ENCODE measurements around the gene TFF2. TPM values are rescaled to one million over a fixed set of nuclear protein-coding genes. Genes with fewer than 3 reads are reported as not detected.

The TFF2 gene
- total RNA-seq, 1 donor from 2014 or later: not detected

- DNase-seq (ENCODE audit: extremely low spot score in 2 of 2): peak in 1 of 2 donors; percentile 79
These were observed 1.1 kb downstream of the TFF2 start for GRCh38 chr21:42349420-42350317.

GRCh38 chr21:42348762-42349161, 2.0 kb downstream of the TFF2 start:
- TF ChIP-seq CTCF (IDR thresholded peaks at IDR 0.05): no peak
- no peak for TF ChIP-seq POLR2AphosphoS5 (IDR thresholded peaks at IDR 0.05; ENCODE audit: insufficient read depth in 1 of 2, low read depth in 1 of 2)
- TF ChIP-seq POLR2A (IDR thresholded peaks at IDR 0.05): no peak
- no peaks in the 10 kb centered on the region for H3K9me3 ChIP-seq
- no peaks in the 10 kb centered on the region for H3K4me1 ChIP-seq
- DNase-seq (ENCODE audit: extremely low spot score in 2 of 2): no peak
- H3K36me3 ChIP-seq: no peaks in the 10 kb centered on the region
- H3K27ac ChIP-seq: no peak overlapping the region
- no peaks in the 10 kb centered on the region for H3K27me3 ChIP-seq
- intact Hi-C loops (cut with DNase I): no loop called here
- no peak overlapping the region for H3K4me3 ChIP-seq

More at GRCh38 chr21:42349420-42350317, 1.1 kb downstream of the TFF2 start:
- H3K27me3 ChIP-seq: no peaks in the 10 kb centered on the region
- no peak for TF ChIP-seq POLR2A (IDR thresholded peaks at IDR 0.05)
- no peak for TF ChIP-seq CTCF (IDR thresholded peaks at IDR 0.05)
- no peak for TF ChIP-seq POLR2AphosphoS5 (IDR thresholded peaks at IDR 0.05; ENCODE audit: insufficient read depth in 1 of 2, low read depth in 1 of 2)
- no peak overlapping the region for H3K4me3 ChIP-seq
- H3K36me3 ChIP-seq: no peaks in the 10 kb centered on the region
- intact Hi-C loops (cut with DNase I): no loop called here
- no peaks in the 10 kb centered on the region for H3K4me1 ChIP-seq
- H3K27ac ChIP-seq: no peak overlapping the region
- no peaks in the 10 kb centered on the region for H3K9me3 ChIP-seq

- no peak overlapping the region for H3K27ac ChIP-seq
- no peaks in the 10 kb centered on the region for H3K36me3 ChIP-seq
- TF ChIP-seq CTCF (IDR thresholded peaks at IDR 0.05) (no peak), POLR2AphosphoS5 (IDR thresholded peaks at IDR 0.05; ENCODE audit: insufficient read depth in 1 of 2, low read depth in 1 of 2) (no peak), POLR2A (IDR thresholded peaks at IDR 0.05) (no peak)
- no peaks in the 10 kb centered on the region for H3K4me1 ChIP-seq
- peak in 1 of 2 donors; percentile 82 for DNase-seq (ENCODE audit: extremely low spot score in 2 of 2)
- H3K4me3 ChIP-seq: no peak overlapping the region
- intact Hi-C loops (cut with DNase I): no loop called here
- no peaks in the 10 kb centered on the region for H3K27me3 ChIP-seq
- H3K9me3 ChIP-seq: no peaks in the 10 kb centered on the region
These were observed 3.0 kb downstream of the TFF2 start for GRCh38 chr21:42347601-42348327.

GRCh38 chr21:42346866-42347600, 3.8 kb downstream of the TFF2 start:
- DNase-seq (ENCODE audit: extremely low spot score in 2 of 2): peak in 1 of 2 donors; percentile 88
- no peak overlapping the region for H3K4me3 ChIP-seq
- no peak for TF ChIP-seq POLR2AphosphoS5 (IDR thresholded peaks at IDR 0.05; ENCODE audit: insufficient read depth in 1 of 2, low read depth in 1 of 2)
- no peak for TF ChIP-seq CTCF (IDR thresholded peaks at IDR 0.05)
- TF ChIP-seq POLR2A (IDR thresholded peaks at IDR 0.05): no peak
- no peak overlapping the region for H3K27ac ChIP-seq
- H3K9me3 ChIP-seq: no peaks in the 10 kb centered on the region
- H3K4me1 ChIP-seq: no peaks in the 10 kb centered on the region
- H3K27me3 ChIP-seq: no peaks in the 10 kb centered on the region
- intact Hi-C loops (cut with DNase I): no loop called here
- no peaks in the 10 kb centered on the region for H3K36me3 ChIP-seq

Data from vagina (tissue), 2 donors.